CD4-positive, alpha-beta T cell treated with Interleukin-10 for 1 hour (primary cell): ENCODE results near the gene NOS1.

Experiments used
- DNase-seq: peaks from one replicate; pipeline ENCODE4 v3.0.0-alpha.2; 2020

The NOS1 gene

GRCh38 chr12:117363056-117363662 is 1.7 kb upstream of the NOS1 start:
- no peak for DNase-seq

GRCh38 chr12:117362391-117362790 is 965 bp upstream of the NOS1 start:
- no peak for DNase-seq

GRCh38 chr12:117361905-117362304 is 479 bp upstream of the NOS1 start:
- no peak for DNase-seq

GRCh38 chr12:117360551-117361346 is 677 bp downstream of the NOS1 start:
- no peak for DNase-seq

GRCh38 chr12:117360222-117360550 is 1.2 kb downstream of the NOS1 start:
- DNase-seq: no peak

- DNase-seq: no peak
These were observed 2.2 kb downstream of the NOS1 start for GRCh38 chr12:117359029-117359845.

GRCh38 chr12:117356048-117356447 is 5.4 kb downstream of the NOS1 start:
- DNase-seq: no peak

- DNase-seq: no peak
These were observed 8.5 kb downstream of the NOS1 start for GRCh38 chr12:117352883-117353282.

- no peak for DNase-seq
These were observed 9.2 kb downstream of the NOS1 start for GRCh38 chr12:117352206-117352605.

- DNase-seq: no peak
These were observed 11.3 kb downstream of the NOS1 start for GRCh38 chr12:117350140-117350539.

GRCh38 chr12:117347588-117347987 is 13.8 kb downstream of the NOS1 start:
- no peak for DNase-seq

- no peak for DNase-seq
These were observed 16.7 kb downstream of the NOS1 start for GRCh38 chr12:117344716-117345115.

- DNase-seq: no peak
These were observed 17.6 kb downstream of the NOS1 start for GRCh38 chr12:117343849-117344248.

GRCh38 chr12:117343296-117343695 is 18.1 kb downstream of the NOS1 start:
- DNase-seq: no peak

GRCh38 chr12:117342682-117343081 is 18.7 kb downstream of the NOS1 start:
- DNase-seq: no peak

- no peak for DNase-seq
These were observed 19.2 kb downstream of the NOS1 start for GRCh38 chr12:117342247-117342646.

- DNase-seq: no peak
These were observed 22.3 kb downstream of the NOS1 start for GRCh38 chr12:117339104-117339503.

GRCh38 chr12:117334855-117335587 is 26.4 kb downstream of the NOS1 start:
- DNase-seq: no peak

GRCh38 chr12:117334051-117334450 is 27.4 kb downstream of the NOS1 start:
- no peak for DNase-seq

- no peak for DNase-seq
These were observed 28.0 kb downstream of the NOS1 start for GRCh38 chr12:117333331-117333881.

GRCh38 chr12:117331691-117332090 is 29.7 kb downstream of the NOS1 start:
- DNase-seq: no peak

GRCh38 chr12:117330441-117331113 is 30.8 kb downstream of the NOS1 start:
- no peak for DNase-seq
